NOMO-1 treated with dmso at 0.1 percent for 144 hours (cell line): ENCODE measurements around the gene CSF1.
"Not testable (repeated sequence)": the region's sequence is repeated elsewhere in the genome, so short reads cannot be mapped to it uniquely, and the experiment has no call there.

ENCODE experiments used
- DNase-seq: peaks from one replicate; lab custom pipeline; 2025; ENCODE audit not compliant: unreplicated experiment; lab: John Stamatoyannopoulos, UW

CSF1 gene, protein sequence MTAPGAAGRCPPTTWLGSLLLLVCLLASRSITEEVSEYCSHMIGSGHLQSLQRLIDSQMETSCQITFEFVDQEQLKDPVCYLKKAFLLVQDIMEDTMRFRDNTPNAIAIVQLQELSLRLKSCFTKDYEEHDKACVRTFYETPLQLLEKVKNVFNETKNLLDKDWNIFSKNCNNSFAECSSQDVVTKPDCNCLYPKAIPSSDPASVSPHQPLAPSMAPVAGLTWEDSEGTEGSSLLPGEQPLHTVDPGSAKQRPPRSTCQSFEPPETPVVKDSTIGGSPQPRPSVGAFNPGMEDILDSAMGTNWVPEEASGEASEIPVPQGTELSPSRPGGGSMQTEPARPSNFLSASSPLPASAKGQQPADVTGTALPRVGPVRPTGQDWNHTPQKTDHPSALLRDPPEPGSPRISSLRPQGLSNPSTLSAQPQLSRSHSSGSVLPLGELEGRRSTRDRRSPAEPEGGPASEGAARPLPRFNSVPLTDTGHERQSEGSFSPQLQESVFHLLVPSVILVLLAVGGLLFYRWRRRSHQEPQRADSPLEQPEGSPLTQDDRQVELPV

DNA sequence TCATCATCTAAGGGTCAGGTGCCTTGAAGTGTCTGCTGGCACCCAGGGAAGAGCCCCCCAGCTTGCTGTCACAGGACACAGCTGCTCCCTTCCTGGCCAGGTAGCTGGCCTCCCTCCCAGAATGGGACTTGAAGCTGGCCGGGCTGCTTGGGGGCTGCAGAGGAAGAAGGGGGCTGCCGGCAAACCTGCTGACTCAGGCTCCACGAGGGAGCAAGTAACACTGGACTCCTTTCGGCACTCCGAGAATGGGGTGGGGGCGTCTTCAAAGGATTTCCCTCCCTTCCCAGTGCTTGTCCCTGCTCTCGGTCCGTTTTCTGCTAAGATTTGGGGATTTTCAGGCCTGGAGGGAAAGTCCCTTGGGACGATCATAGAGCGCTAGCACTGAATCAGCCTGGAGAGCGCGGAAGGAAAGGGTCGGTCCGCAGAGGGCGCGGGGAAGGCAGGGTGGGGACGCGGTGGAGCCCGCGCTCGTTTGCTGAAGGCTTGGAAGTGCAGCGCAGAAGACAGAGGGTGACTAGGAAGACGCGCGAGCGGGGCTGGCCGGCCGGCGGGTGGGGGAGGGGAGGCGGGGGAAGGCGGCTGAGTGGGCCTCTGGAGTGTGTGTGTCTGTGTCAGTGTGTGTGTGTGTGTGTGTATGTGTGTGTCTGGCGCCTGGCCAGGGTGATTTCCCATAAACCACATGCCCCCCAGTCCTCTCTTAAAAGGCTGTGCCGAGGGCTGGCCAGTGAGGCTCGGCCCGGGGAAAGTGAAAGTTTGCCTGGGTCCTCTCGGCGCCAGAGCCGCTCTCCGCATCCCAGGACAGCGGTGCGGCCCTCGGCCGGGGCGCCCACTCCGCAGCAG is at the start of gene CSF1:
TSS of gene CSF1 (plus strand) at position 727 of the 840 bp plus-strand sequence. CDS start 175 bp downstream, outside the sequence.
- no peak for DNase-seq

DNA sequence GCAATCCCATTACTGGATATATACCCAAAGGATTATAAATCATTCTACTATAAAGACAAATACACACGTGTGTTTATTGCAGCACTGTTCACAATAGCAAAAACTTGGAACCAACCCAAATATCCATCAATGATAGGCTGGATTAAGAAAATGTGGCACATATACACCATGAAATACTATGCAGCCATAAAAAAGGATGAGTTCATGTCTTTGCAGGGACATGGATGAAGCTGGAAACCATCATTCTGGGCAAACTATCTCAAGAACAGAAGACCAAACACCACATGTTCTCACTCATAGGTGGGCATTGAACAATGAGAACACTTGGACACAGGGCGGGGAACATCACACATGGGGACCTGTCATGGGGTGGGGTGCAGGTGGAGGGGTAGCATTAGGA is 49.0 kb upstream of the CSF1 start:
- DNase-seq, result not testable (repeated sequence)

DNA sequence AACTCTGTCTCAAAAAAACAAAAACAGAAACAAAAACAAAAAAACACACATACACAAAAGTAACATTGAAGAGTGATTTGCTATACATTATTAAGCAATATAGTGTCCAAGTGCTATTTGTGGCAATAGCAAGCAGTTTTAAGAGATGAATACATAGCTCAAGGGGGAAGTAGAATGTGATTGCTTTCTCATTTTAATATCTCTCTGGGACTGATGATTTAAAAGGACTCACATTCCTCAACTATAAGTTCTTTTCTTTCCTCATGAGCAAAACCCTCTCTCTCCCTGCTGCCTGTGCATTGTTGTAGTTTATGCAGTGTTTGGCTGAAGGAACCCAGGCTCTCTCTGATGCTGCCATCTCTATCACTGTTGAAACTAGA is 47.0 kb upstream of the CSF1 start:
- no peak for DNase-seq

DNA sequence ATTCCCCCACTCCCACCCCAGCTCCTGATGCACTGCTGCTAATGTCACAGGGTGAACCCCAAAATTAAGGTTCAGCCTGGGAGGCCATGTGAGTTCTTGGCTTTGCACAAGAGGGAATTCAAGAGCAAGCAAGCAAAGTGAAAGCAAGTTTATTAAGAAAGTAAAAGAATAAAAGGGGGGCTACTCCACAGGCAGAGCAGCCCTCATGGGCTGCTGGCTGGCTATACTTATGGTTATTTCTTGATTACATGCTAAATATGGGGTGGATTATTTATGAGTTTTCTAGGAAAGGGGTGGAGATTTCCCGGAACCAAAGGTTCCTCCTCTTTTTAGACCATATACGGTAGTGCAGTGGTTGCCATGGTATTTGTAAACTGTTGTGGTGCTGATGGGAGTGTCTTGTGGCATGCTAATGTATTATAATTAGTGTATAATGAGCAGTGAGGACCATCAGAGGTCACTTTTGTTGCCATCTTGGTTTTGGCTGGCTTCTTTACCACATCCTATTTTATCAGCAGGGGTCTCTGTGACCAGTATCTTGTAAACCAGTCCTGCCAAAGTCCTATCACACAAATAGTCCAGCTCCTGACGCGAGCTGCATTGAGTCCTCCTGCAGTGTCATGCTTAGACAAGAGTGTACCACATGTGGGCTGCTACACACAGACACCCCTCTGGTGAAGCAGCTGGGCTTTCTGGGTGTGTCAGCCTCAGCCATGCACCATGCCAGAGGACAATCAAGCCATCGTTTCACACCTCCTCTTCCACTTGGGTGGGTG is 46.4 kb upstream of the CSF1 start:
- no peak for DNase-seq

DNA sequence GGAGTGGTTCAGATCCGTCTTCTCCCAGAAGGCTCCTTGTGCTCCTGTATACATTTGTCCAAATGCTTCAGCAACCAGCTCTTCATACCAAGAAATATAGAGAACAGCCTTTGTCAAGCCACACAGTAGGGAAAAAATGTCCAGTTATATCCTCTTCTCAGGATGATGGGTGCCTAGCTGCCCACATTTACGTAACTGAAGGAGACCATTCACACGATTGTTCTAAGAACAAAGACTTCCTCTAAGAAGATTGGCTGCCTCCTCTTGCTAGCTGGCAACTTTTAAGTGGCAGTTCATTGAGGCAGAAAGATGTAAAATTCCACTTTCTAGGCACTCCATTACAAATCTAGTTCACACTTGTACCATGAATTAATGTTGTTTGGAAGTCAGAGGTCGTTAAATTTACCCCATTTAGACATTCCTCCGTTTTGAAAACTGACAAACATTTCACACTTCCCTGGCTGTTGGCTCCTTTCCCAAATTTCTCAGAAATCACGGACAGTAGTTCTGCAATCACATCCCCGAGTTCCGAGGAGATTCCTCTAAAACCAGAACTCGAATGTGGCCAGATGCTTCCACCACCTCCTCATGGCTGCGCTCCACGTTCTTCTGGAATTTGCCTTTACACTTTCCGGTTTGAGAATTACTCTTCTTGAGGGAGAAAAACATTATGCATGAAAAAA is 45.6 kb upstream of the CSF1 start:
- DNase-seq, result no peak

DNA sequence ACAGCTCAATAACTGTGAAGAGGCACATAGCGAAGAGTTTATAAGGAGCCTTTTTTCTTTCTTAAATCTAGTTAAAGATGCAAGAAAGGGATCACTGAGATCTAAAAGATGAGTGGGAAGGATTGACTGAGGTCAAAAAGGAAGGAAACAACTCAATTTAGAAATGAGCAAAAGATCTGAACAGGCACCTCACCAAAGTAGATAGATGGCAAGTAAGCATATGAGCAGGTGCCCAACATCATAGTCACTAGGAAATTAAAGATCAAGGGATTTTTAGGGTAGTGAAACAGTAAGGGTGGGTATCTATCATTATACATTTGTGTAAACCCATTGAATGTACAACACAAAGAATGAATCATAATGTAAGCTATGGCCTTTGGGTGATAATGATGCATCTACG is 44.6 kb upstream of the CSF1 start:
- no peak for DNase-seq

DNA sequence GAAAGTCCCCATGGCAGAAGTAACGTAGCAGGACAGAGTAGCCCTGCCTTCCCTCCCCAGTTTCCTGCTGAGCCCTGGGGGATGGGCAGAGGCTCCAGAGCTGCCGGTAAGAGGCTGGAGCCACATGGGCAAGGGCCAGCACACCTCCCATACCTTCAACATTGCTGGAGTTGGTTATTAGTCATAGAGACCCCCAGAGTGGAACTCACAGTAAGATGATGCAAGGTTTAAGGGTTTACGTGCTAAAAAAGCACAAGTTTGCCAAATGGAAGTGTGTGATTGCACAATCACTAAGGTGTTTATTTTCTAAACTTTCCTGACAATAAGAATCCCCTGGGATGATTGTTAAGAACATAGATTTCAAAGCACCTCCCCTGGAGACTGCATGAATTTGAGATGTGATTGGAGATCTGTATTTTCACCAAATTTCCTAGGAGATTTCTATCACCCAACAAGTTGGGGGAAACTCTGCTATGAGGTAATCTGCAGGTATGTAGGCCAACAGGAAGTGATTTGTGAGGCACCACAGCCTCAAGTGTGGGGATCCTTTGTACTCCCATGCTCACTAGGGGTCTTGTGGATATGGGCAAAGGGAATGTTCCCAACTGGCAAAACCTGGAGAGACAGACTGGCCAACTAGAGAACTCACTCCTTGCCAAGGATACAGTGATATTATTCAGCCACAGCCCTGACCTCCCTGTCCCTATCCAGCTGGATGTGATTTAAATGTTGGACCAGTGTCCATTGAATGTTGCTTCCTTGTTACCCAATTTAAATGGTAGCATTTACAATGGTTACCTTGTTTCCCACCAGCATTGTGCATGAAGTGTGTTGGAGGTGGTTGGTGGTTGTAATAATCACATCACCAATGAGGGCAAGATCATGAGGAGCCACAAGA is 37.1 kb upstream of the CSF1 start:
- no peak for DNase-seq

DNA sequence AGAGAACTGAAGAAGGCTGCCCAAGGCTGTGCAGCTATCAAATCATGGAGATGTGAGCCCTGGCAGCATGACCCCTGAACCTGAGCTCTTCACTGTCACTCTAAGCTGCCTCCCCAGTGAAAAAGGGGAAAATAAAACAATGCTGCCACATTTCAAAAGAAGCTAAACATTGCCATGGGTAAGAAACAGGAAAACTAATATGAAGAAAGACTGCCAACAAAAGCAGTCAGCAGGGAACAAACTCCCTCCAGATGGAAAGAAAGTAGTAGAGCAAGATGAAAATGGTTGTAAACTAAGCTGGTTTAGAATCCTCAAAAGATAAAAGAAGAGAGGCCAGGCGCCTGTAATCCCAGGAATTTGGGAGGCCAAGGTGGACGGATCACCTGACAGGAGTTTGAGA is 36.2 kb upstream of the CSF1 start:
- no peak for DNase-seq

DNA sequence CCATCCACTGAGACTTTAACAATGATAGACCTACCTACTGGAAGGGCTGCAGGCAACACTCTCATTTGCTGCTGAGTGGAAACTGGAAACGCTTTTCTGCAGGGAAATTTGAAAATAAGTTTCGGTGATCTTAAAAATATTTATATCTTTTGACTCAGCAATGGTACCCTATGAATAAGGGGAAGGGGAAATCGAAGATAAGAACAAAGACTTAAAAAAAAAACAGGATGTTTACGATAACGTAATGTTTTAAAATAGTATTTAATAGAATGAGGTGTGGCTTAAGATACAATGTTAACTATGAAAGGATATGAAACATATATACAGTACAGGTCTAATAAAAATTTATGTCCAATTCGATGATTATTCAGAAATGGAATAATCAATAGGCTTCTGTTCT is 34.8 kb upstream of the CSF1 start:
- DNase-seq, result no peak

DNA sequence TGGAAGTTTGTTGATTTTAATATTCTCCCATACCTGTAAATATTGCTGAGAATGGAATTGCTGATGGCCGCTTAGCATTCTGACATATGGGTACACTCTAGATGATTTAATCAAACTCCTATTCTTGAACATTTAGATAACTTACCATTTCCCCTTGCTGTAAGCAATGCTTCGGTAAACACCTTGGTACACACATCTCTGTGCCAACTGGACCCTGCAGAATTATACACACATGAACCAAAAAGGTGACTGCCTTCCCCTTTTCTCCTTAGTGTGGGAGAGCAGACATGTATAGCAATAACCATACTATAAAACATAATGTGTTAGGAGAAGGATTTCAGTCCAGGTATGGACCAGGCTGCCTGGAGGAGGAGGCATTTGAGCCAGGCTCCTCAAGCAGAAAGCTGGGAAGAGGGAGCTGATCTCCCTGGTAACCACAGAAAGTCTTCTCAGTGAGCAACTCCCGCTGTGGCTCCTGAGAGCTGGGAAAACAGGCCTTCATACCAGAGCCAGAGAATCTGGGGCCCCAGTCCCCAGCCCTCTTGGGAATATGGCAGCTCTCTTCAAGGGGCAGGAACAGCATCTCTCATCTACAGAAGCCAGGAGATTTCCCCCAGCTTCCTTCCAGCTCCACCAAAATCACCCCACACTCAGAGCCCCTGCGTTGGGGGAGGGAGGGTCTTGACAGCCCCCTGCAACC is 33.9 kb upstream of the CSF1 start:
- no peak for DNase-seq

DNA sequence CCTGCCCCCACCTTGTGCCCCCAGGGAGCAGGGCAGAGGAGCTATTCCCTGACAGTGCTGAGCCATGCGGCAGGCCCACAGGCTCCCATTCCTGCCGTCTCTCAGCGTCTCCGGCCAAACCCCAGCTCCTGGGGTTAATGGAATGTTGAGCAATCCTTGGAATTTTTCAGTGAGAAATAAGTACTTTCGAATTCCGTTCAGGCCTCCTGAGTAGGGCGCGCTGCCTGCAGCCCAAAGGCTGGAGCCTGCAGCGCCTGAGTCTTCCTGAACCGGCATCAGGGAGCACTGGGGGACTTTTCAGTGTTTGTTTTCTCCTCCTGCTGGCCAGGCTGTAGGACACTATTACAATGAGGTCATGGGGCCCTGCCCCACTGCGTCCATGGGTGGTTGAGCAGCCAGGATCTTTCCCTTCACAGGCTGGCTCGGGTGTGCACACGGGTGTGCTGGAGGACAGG is 33.3 kb upstream of the CSF1 start:
- no peak for DNase-seq

DNA sequence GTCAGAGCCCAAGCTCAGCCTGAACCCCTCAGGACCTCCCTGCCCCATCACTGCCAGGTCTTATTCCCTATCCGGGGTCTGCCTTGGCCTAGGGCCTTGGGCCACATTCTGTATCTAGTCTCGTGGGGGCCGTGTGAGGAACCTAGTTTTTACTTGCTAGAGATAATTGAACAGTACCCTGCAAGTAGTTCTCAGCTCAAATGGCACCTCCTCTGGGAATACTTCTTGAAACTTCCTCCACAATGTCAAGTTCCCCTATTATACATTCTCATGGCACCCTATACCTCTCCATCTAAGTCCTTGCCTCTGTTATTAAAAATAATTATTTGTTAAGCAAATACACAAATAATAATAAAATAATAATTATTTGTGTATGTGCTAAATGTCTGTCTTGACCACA is 32.9 kb upstream of the CSF1 start:
- no peak for DNase-seq

DNA sequence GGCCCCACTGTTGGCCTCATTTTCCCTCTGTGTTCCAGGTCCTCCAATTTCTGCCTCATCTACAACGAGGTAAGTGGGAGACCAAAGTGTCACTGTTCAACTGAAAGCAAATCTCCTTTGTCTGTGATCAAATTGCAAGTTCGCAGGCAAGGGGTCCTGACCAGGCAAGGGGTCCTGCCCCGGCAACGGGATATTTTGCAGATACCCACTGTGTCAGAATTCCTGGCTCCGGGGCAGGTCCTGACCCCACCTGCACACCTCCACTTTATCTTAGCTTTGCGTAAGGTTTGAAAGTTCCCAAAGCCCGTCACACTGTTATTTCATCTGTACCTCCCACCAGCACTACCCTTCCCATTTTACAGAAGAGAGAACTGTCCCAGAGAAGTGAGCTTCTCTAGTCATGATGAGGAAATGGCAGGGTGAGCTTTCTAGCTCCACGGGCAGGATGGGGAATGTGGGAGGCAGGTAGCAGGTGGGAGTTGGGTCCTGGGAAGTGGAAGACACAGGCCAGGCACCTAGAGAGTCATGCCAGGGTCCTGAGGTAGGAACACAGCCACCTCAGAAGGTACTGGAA is 32.0 kb upstream of the CSF1 start:
- DNase-seq, result no peak

DNA sequence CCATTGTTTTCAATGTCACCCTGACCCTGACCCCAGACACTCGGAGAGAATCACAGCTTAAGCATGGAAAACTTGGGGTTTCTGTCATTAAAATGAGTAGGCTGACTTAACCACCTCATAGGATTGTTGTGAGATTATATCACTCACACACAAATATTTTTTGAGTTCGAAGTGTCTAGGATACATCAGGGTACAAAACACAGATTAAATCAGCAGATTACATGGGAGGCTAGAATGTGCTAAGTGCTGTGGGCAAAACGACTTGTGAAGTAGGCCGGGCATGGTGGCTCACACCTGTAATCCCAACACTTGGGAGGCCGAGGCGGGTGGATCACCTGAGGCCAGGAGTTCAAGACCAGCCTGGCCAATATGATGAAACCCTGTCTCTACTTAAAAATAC is 31.3 kb upstream of the CSF1 start:
- not testable (repeated sequence) for DNase-seq

DNA sequence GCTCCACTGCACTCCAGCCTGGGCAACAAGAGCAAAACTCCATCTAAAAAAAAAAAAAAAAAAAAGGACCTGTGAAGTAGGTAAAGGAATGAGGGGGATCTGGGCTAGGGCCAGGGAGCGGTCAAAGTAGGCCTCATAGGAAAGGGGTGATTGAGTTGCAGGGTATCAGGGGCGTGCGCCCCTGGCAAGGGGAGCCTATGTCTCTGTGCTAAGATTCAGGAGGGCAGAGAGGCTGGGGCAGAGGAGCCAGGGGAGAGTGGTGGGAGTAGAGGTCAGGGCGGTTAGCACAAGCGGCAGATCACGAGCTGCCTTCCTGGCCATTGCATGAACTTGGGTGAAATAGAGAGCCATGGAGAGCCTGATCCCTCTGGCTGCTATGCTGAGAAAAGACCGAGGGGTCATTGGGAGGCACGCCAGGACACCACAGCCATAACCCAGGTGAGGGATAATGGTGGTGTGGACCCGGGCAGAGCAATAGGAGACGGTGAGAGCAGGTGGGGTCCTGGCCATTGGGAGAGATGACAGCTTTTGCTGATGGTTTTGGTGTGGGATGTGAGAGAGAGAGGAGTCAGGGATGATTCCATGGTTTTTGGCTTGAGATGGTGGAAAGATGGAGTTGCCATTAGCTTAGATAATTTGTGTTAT is 30.6 kb upstream of the CSF1 start:
- no peak for DNase-seq

DNA sequence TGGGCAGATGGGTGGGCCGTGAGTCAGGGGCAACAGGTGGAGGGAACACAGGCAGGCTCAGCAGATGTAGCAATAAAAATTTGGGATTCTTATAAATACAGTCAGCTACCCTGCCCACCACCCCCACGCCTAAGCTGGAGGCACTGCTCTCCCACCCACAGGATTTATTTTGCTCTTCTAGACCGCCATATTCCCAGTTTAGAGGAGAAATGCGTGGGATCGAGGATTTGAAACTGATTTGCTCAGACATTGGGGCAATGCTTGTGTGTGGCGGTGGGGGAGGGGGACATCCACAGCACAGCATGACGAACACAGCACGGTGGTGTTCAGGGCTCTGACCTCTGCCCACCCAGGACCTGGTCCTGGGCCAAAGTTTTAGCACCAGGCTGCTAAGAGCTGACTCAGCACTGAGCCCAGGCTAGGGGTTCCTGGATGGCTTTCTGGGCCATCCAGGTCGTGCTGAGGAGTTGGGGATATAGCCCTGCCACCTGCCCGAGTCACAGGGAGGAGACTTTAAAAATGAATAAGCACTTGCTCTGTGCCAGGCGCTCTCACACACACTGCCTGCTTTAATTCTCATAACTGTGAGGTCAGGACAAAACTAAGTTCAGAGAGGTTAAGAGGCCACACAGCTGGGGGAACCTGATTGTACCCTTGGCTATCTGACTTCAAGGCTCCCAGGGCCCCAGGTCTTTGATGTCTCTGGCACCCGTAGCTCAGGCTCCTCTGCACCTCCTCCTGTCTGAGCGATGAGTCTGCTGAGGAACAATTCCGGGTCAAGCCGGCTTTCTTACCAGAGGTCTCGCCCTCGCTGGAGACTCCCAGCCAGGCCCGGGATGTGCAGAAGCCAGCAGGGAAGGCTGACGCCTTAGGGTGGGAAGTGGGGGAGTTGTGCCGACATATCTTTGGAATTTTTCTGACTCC is 29.4 kb upstream of the CSF1 start:
- no peak for DNase-seq

DNA sequence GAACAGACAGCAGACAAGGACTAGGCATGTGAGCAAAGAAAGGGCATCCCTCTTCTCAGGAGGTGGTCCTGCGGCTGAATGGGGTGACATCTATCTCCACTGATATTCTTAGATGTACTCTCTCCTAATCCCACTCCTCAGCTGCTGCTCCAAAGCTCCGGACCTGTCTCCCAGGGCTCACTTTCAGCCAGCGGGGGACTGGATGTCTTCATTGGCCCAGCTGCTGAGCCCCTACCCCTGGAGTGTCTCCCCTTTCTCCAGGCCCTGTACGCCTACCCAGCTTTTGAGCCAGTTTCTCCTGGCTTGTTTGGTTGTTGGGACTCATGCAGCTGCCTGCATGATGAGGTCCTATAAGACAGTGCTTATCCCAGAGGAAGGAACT is 28.8 kb upstream of the CSF1 start:
- DNase-seq, result no peak
